HCT116 (cell line): ENCODE data around the gene FBXO24. TPM values are rescaled to one million over a fixed set of nuclear protein-coding genes. Genes with fewer than 3 reads are reported as not detected.
"Not testable (repeated sequence)": the region's sequence is repeated elsewhere in the genome, so short reads cannot be mapped to it uniquely, and the experiment has no call there.

Experiments
- ATAC-seq: fragments of 200-7000 bp; cut with Tn5 transposase; 2 replicates; pipeline ENCODE4 v1.9.1; 2020; ENCODE audit warnings: mild to moderate bottlenecking, moderate library complexity
- Bru-seq: library from RNA; stranded (reverse); fragments of 400-500 nt; gene quantifications from one replicate; lab custom pipeline; 2021; lab: Mats Ljungman, UMichigan
- BruChase-seq, 2 experiments: library from RNA; stranded (reverse); fragments of 400-500 nt; gene quantifications; one replicate each; lab custom pipeline; 2021; lab: Mats Ljungman, UMichigan
- BruUV-seq: library from RNA; stranded (reverse); fragments of 400-500 nt; replicated peaks from 2 replicates; lab custom pipeline; 2021; lab: Mats Ljungman, UMichigan
- CTCF ChIA-PET: fragments of 300-600 bp; sonication (Branson Sonifier 250); formaldehyde crosslinking; loops from one replicate; lab custom pipeline; 2021; ENCODE audit warnings: antibody characterized with exemption; lab: Charles Lee
- POLR2A ChIA-PET: fragments of 300-600, 350-600 bp; sonication (Branson Sonifier 250); formaldehyde crosslinking; loops from one replicate; lab custom pipeline; 2021; ENCODE audit warnings: antibody characterized with exemption; lab: Charles Lee
- RAD21 ChIA-PET, 2 experiments: fragments of 300-600 bp; sonication (Branson Sonifier 250); formaldehyde crosslinking; loops; one replicate each; lab custom pipeline; 2023; ENCODE audit warnings: low total read pairs in 2 of 2; ENCODE audit not compliant: uncharacterized antibody in 2 of 2, unreplicated experiment in 2 of 2, low non-redundant PET in 1 of 2; lab: Charles Lee
- DNase-seq: peaks from one replicate; pipeline ENCODE4 v3.0.0-alpha.2; 2010; ENCODE audit warnings: low read depth, low spot score
- H2AFZ ChIP-seq: fragments of 200-600 bp; shearing (Covaris generic), sonication (generic); 2 replicates; pipeline ENCODE4 v1.6.1; 2017; ENCODE audit warnings: low read depth, mixed run types, mixed read lengths, antibody characterized with exemption, low read length; ENCODE audit not compliant: poor library complexity, severe bottlenecking
- H3K27ac ChIP-seq: 2 replicates; pipeline ENCODE4 v1.5.1; 2012; ENCODE audit warnings: low read depth, low read length
- H3K27me3 ChIP-seq: fragments of 200-600 bp; sonication (generic); 2 replicates; pipeline ENCODE4 v1.6.1; 2016; ENCODE audit warnings: mixed run types, low read length, mixed read lengths; ENCODE audit not compliant: insufficient read depth
- H3K36me3 ChIP-seq, 2 experiments: fragments of 200-500 bp in 1 of 2; fragments of 200-600 bp in 1 of 2; sonication (Bioruptor generic) in 1 of 2; sonication (generic) in 1 of 2; 2 replicates each; pipeline versions ENCODE4 v1.5.1 to v1.6.1; 2014 to 2016; ENCODE audit warnings: low read length in 2 of 2, inconsistent platforms in 1 of 2, mixed read lengths in 1 of 2, mixed run types in 1 of 2; ENCODE audit not compliant: insufficient read depth in 2 of 2, control insufficient read depth in 1 of 2
- H3K4me1 ChIP-seq, 2 experiments: fragments of 200-600 bp in 1 of 2; sonication (generic) in 1 of 2; 2 replicates each; pipeline versions ENCODE4 v1.5.1 to v1.6.1; 2012 to 2017; ENCODE audit warnings: low read length in 2 of 2, inconsistent platforms in 1 of 2, mild to moderate bottlenecking in 1 of 2, mixed read lengths in 1 of 2, mixed run types in 1 of 2, moderate library complexity in 1 of 2; ENCODE audit not compliant: insufficient read depth in 2 of 2, control insufficient read depth in 1 of 2
- H3K4me2 ChIP-seq: fragments of 200-600 bp; sonication (generic); 2 replicates; pipeline ENCODE4 v1.6.1; 2017; ENCODE audit warnings: mixed run types, low read length, mixed read lengths
- H3K4me3 ChIP-seq, 2 experiments: fragments of 200-600 bp in 1 of 2; sonication (generic) in 1 of 2; replicated peaks in 1 of 2; 2 replicates each; pipeline ENCODE4 v1.5.1; 2011 to 2016; ENCODE audit warnings: low read length in 2 of 2, control low read depth in 1 of 2, low read depth in 1 of 2, mild to moderate bottlenecking in 1 of 2, mixed read lengths in 1 of 2, mixed run types in 1 of 2
- H3K79me2 ChIP-seq: fragments of 200-600 bp; sonication (generic); 2 replicates; pipeline ENCODE4 v1.6.1; 2017; ENCODE audit warnings: mild to moderate bottlenecking, mixed run types, low read length, moderate library complexity, mixed read lengths; ENCODE audit not compliant: insufficient read depth
- H3K9ac ChIP-seq: fragments of 200-600 bp; sonication (generic); 2 replicates; pipeline ENCODE4 v1.6.1; 2016; ENCODE audit warnings: low read length, mixed read lengths
- H3K9me2 ChIP-seq: fragments of 200-600 bp; sonication (generic), shearing (Covaris generic); 2 replicates; pipeline ENCODE4 v1.6.1; 2017; ENCODE audit warnings: mixed run types, mild to moderate bottlenecking, moderate library complexity; ENCODE audit not compliant: insufficient read depth
- H3K9me3 ChIP-seq, 2 experiments: fragments of 200-500 bp in 1 of 2; fragments of 200-600 bp in 1 of 2; sonication (Bioruptor generic) in 1 of 2; sonication (generic) in 1 of 2; 2 replicates each; pipeline ENCODE4 v1.6.1; 2014 to 2017; ENCODE audit warnings: low read length in 2 of 2, mixed read lengths in 2 of 2, inconsistent platforms in 1 of 2, low read depth in 1 of 2, mild to moderate bottlenecking in 1 of 2, mixed run types in 1 of 2, moderate library complexity in 1 of 2; ENCODE audit not compliant: control insufficient read depth in 1 of 2, insufficient read depth in 1 of 2
- H4K20me1 ChIP-seq: fragments of 200-600 bp; sonication (generic), shearing (Covaris generic); 2 replicates; pipeline ENCODE4 v1.6.1; 2017; ENCODE audit warnings: mixed run types, mild to moderate bottlenecking, moderate library complexity; ENCODE audit not compliant: insufficient read depth
- EZH2 ChIP-seq: fragments of 200-600 bp; sonication (generic); IDR thresholded peaks from 2 replicates; pipeline ENCODE4 v1.6.1; 2017; ENCODE audit warnings: antibody characterized with exemption, mixed run types
- EZH2phosphoT487 ChIP-seq: fragments of 200-600 bp; IDR thresholded peaks from 2 replicates; pipeline ENCODE4 v1.6.1; 2018; ENCODE audit warnings: antibody characterized with exemption, borderline replicate concordance
- FOSL1 ChIP-seq: IDR thresholded peaks from 2 replicates; pipeline ENCODE4 v1.6.1; 2012; ENCODE audit warnings: low read depth
- JUND ChIP-seq: IDR thresholded peaks from 2 replicates; pipeline ENCODE4 v1.6.1; 2012
- POLR2AphosphoS5 ChIP-seq: IDR thresholded peaks from 2 replicates; pipeline ENCODE4 v1.6.1; 2011; ENCODE audit warnings: mild to moderate bottlenecking, low read depth, low read length, moderate library complexity
- SRF ChIP-seq: IDR thresholded peaks from 2 replicates; pipeline ENCODE4 v1.6.1; 2012; ENCODE audit warnings: low read depth
- TCF7L2 ChIP-seq: IDR thresholded peaks from 2 replicates; pipeline ENCODE4 v1.7.0; 2011; ENCODE audit warnings: borderline replicate concordance, inconsistent platforms; ENCODE audit not compliant: insufficient read depth, insufficient read length; ENCODE audit errors: extremely low read depth
- ZBTB33 ChIP-seq: IDR thresholded peaks from 2 replicates; pipeline ENCODE4 v1.6.1; 2011; ENCODE audit warnings: mild to moderate bottlenecking, low read length, moderate library complexity; ENCODE audit not compliant: insufficient replicate concordance; ENCODE audit errors: extremely low read depth
- intact Hi-C: fragments of 100-400 bp; cut with micrococcal nuclease; formaldehyde crosslinking; loops from 2 replicates; pipeline ENCODE4 v1.10.0; 2022
- long read RNA-seq: library from polyadenylated mRNA; unstranded; transcript quantifications from one replicate; pipeline ENCODE4 v2.0.0, GENCODE V29; 2021; ENCODE audit not compliant: unreplicated experiment
- polyA plus RNA-seq: library from polyadenylated mRNA; unstranded; fragments of >200 nt; gene quantifications from 2 replicates; pipeline ENCODE4 v1.2.1, GENCODE V29; 2012; ENCODE audit warnings: missing spikeins
- total RNA-seq: library from RNA; stranded (reverse); gene quantifications from one replicate; pipeline ENCODE4 v1.2.1, GENCODE V29; 2021; ENCODE audit not compliant: unreplicated experiment

The FBXO24 gene, protein sequence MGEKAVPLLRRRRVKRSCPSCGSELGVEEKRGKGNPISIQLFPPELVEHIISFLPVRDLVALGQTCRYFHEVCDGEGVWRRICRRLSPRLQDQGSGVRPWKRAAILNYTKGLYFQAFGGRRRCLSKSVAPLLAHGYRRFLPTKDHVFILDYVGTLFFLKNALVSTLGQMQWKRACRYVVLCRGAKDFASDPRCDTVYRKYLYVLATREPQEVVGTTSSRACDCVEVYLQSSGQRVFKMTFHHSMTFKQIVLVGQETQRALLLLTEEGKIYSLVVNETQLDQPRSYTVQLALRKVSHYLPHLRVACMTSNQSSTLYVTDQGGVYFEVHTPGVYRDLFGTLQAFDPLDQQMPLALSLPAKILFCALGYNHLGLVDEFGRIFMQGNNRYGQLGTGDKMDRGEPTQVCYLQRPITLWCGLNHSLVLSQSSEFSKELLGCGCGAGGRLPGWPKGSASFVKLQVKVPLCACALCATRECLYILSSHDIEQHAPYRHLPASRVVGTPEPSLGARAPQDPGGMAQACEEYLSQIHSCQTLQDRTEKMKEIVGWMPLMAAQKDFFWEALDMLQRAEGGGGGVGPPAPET
- 2.1 TPM for total RNA-seq
- polyA plus RNA-seq: 1.8 and 2.1 TPM in 2 replicates
- Bru-seq, nascent RNA: percentile 31 among the genes with signal in this experiment
- percentile 37 among the genes with signal in this experiment for BruChase-seq, experiment 1, labeled RNA remaining after a 6-hour chase
- percentile 34 among the genes with signal in this experiment for BruChase-seq, experiment 2, labeled RNA remaining after a 2-hour chase
- long read RNA-seq, partial matches to known transcripts: 0 of 5 reads
- long read RNA-seq, other reads (novel, unspliced or antisense): 4 of 5 reads

GRCh38 chr7:100586266-100587025 lies at the start of gene FBXO24:
Gene FBXO24 (plus strand): TSS chr7:100586328. CDS start chr7:100586626, 298 bp downstream.
- BruUV-seq: no TSS peak
- DNase-seq: peak; percentile 99
- POLR2A ChIA-PET: interaction anchor here (0.6 to 2.3 kb wide), 29 partner anchors 10 to 157 kb away, joined by 3 to 23 read pairs (median 4); partner anchors contain the start of genes AGFG2, MEPCE, MOSPD3 and PCOLCE
- H3K4me3 ChIP-seq: peak within 1 kb of the TSS; percentile 71 to 87
- no peak within 1 kb of the TSS for H2AFZ ChIP-seq
- no peaks in the 10 kb centered on the region for H4K20me1 ChIP-seq
- no peaks in the 10 kb centered on the region for H3K9me3 ChIP-seq
- peak; percentile 87 for ATAC-seq
- H3K79me2 ChIP-seq: peaks cover 11% of the 10 kb centered on the region; the same call in 1 of the 2 replicates
- peak within 1 kb of the TSS; percentile 88 for H3K4me2 ChIP-seq
- no peaks in the 10 kb centered on the region for H3K9me2 ChIP-seq
- H3K4me1 ChIP-seq: peaks cover 2 to 22% of the 10 kb centered on the region in 2 experiments; a peak in 3 of 4 replicates
- no peak for TF ChIP-seq SRF
- TF ChIP-seq ZBTB33: no peak
- no peak for TF ChIP-seq JUND
- TF ChIP-seq FOSL1: no peak
- no peak for TF ChIP-seq EZH2phosphoT487
- peak; percentile 69 for TF ChIP-seq POLR2AphosphoS5
- no peak for TF ChIP-seq TCF7L2
- TF ChIP-seq EZH2: no peak
- CTCF ChIA-PET: interaction anchor here (0.7 to 2.9 kb wide), 16 partner anchors 15 to 557 kb away, joined by 3 to 12 read pairs (median 4); partner anchors contain the start of genes AGFG2, MOSPD3, PCOLCE and POP7
- H3K27me3 ChIP-seq: no peaks in the 10 kb centered on the region
- RAD21 ChIA-PET: interaction anchor here (0.6 to 1.3 kb wide), 6 partner anchors 26 to 303 kb away, joined by 3 to 5 read pairs (median 3); partner anchors contain the start of genes MOSPD3 (in 1 of the 2) and UFSP1 (in 1 of the 2)
- H3K36me3 ChIP-seq: peaks cover 3 to 4% of the 10 kb centered on the region in 2 experiments; a peak in 2 of 4 replicates
- peak within 1 kb of the TSS; percentile 91 for H3K9ac ChIP-seq
- intact Hi-C loops: no loop called here
- H3K27ac ChIP-seq: peak within 1 kb of the TSS; percentile 97

- H3K4me3 ChIP-seq, H3K79me2 ChIP-seq, CTCF ChIA-PET, H3K9me2 ChIP-seq, H3K36me3 ChIP-seq, intact Hi-C loops, DNase-seq, H3K27ac ChIP-seq, H3K9me3 ChIP-seq, RAD21 ChIA-PET, BruUV-seq, H3K9ac ChIP-seq, H3K27me3 ChIP-seq, H4K20me1 ChIP-seq, H2AFZ ChIP-seq, ATAC-seq, H3K4me2 ChIP-seq, POLR2A ChIA-PET: not testable (repeated sequence)
- H3K4me1 ChIP-seq: peaks cover 11 to 18% of the 10 kb centered on the region in 2 experiments; a peak in 3 of 4 replicates
Measured at GRCh38 chr7:100536695-100537094, 49.4 kb upstream of the FBXO24 start.
